ENCODE measurements around the gene SRRM2.

The SRRM2 gene

GRCh38 chr16:2791174-2791573 is 38.7 kb downstream of the SRRM2 start:
- no peak for DNase-seq

GRCh38 chr16:2792940-2793339 is 40.5 kb downstream of the SRRM2 start:
- DNase-seq, result no peak

DNA sequence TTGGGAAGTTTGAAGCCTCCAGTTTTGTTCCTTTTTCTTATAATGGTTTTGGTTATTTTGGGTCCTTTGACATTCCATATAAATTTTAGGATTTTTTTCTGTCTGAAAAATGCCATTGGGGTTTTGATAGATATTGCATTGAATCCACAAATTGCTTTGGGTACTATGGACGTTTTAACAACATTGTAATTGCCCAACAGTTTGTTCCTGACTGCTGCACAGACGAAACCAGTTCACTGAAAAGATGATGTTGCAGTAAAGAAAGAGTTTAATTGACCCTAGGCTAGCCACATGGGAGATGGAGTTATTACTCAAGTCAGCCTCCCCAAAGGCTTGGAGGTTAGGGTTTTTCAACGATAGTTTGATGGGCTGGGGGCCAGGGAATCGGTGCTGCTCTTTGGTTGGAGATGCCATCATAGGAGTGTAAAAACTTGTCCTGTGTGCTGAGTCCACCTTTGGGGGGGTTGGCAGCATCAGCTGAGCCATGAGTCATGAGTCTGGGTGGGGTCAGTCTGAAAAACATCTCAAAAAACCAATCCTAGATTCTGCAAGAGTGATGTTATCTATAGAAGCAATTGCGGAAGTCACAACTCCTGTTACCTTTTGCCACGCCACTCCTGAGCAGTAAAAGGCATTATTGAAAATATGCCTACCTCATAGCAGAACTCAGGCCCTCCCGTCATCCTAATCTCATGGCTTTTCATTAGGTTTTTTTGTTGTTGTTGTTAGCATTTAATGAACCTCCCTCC is 43.1 kb downstream of the SRRM2 start:
- no peak for DNase-seq

DNA sequence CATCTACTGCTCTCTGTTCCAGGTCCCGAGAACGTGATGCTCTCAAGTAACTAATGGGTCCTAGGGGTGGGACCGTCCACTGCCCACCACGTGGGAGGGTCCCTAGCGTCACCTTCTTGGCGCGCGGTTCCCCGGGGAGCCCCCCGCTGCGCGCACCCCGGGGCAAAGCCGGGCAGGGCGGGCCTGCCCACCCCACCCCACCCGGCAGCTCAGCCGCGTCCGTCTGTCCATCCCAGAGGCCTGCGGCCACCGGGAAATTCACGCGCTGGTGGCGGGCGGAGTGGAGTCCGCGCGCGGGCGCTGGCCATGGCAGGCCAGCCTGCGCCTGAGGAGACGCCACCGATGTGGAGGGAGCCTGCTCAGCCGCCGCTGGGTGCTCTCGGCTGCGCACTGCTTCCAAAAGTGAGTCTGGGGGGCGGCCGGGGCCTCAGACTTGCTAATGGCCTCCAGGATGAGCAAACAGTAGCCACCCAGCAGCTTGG is 46.3 kb downstream of the SRRM2 start:
- no peak for DNase-seq

DNA sequence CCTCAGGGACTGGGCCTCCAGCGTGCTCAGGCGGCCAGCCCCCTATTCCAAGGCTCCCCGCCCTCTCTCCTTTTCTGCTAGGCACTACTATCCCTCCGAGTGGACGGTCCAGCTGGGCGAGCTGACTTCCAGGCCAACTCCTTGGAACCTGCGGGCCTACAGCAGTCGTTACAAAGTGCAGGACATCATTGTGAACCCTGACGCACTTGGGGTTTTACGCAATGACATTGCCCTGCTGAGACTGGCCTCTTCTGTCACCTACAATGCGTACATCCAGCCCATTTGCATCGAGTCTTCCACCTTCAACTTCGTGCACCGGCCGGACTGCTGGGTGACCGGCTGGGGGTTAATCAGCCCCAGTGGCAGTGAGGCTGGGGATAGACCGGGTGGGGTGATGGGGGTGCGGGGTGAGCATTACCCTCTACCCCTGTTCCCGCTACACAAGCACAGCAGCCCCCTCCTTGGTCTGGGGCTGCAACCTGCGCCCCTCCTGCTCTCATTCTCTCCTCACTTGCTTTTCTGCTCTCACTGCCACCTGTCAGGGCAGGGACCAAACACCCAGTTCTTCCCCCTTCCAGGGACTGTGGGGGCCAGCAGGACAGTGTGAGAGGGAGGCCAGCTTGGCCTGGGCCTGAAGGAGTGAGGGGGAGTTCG is 46.9 kb downstream of the SRRM2 start:
- no peak for DNase-seq

GRCh38 chr16:2799859-2800226 is 47.4 kb downstream of the SRRM2 start:
- DNase-seq, result no peak

DNA sequence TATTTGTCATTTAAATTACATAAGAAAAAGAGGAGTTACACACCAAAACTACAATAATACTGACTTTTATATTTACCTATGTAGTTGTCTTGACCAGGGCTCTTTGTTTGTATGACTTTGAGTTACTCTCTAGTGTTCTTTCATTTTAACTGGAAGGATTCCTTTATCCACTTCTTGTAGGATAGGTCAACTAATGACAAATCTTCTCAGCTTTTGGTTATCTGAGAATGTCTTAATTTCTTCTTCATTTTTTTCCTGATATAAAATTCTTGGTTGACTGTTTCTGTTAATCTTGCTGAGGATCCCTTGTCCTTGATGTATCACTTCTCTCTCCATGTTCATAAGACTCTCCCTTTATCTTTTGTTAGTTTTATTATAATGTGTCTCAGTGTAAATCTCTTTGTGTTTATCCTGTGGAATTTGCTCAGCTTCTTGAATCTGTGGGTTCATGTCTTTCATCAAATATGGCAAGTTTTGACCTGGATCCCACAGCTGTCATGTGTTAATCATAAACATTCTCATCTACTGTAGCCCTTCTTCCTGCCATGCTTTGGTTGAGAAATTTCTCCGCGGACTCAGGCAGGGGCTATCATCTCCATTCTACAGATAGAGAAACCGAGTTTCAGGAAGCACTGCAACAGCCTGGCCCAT is 51.2 kb downstream of the SRRM2 start:
- DNase-seq, result no peak

- DNase-seq, result no peak
Observed at GRCh38 chr16:2804728-2805127, 52.3 kb downstream of the SRRM2 start.

GRCh38 chr16:2806286-2806685 is 53.8 kb downstream of the SRRM2 start:
- no peak for DNase-seq

DNA sequence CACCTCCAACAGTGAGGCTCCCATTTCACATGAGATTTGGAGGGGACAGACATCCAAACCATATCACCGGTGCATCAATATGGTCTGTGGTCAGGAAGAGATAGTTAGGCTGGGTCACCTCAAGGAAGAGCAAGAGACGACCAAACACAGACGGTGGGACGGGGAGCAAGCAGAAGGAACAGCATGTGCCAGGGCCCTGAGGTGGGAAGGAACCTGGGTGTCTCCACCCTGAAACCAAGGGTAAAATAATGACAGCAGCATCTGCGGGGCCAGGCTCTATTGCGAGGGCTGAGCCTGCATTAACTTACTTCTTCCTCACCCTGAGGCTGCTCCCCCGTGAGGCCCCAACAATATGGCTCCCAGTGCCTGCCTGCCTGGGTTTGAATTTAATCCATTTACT is 55.7 kb downstream of the SRRM2 start:
- no peak for DNase-seq

DNA sequence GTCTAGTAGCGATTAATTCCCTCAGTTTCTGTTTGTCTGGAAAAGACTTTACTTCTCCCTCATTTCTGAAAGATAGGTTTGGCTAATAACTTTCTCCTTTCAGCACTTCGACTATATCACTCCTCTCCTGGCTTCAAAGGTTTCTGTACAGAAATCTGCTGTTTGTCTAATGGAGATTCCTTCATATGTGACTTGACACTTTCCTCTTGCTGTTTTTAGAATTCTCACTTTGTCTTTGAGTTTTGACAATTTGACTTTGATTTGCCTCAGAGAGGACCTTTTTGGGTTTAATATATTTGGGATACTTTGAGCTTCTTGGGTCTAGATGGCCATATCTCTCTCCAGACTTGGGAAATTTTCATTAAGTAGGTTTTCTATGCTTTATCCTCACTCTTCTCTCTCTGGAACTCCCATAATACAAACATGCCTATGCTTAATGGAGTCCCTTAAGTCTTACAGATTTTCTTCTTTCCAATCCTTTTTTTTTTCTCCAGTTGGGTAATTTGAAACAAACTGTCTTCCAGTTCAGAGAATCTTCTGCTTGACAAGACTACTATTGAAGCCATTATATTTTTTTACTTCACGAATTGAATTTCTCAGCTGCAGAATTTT is 56.8 kb downstream of the SRRM2 start:
- DNase-seq, result no peak

DNA sequence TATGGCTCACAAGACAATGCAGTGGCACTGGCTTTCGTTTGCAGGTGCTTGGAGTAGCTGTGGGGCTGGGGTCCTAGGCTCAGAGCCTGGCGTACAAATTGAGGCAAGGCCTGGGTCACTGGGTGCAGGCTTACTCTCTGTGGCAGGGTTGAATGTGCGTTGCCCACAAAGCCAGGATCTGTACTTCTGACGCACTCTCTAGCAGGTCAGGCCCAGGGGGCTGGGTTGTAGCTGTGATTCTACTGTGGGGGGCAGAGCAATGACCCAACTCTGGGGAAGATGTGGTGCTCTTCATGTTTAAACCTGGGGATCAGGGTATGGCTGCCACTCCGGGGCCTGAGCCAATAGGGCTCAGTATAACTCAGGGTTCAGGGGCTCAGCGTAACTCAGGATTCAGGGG is 58.2 kb downstream of the SRRM2 start:
- no peak for DNase-seq

DNA sequence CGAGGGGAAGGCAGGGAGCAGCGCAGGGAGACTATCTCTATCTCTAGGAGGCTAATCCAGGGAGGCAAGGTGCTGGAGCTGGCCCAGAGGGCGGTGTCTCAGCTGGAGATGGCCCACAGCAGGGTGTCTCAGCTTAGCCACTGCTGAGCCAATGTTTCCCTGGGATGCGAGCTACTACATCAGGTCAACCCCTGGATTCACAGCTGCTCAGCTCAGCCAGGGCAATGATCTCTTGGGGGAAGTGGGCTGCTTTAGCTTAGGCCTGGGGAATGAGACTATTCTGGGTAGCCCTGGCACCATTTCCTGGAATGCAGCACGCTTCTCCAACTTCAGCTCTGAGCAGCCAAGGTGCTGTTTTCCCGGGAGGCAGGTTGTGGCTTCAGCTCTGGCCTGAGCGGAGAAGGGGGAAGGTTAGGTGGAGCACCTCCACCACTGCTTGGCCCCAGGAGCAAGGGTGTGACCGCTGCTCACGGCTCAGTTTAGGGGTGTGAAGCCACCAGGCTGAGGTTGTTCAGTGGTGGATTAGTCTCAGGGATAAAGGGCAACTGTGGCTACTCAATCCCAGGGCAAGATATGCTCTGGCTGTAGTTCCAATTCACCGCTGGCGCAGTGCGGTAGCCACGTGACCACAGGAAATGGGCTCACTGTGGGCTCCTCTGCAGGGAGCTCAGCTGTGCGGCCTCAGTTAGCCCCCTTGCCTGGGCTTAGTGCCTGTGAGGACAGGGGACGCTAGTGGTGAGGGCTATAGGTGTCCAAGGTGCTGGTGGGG is 59.4 kb downstream of the SRRM2 start:
- DNase-seq, result no peak

GRCh38 chr16:2813771-2814221 is 61.4 kb downstream of the SRRM2 start:
- DNase-seq, result no peak

GRCh38 chr16:2814551-2815298 is 62.3 kb downstream of the SRRM2 start:
- no peak for DNase-seq

DNA sequence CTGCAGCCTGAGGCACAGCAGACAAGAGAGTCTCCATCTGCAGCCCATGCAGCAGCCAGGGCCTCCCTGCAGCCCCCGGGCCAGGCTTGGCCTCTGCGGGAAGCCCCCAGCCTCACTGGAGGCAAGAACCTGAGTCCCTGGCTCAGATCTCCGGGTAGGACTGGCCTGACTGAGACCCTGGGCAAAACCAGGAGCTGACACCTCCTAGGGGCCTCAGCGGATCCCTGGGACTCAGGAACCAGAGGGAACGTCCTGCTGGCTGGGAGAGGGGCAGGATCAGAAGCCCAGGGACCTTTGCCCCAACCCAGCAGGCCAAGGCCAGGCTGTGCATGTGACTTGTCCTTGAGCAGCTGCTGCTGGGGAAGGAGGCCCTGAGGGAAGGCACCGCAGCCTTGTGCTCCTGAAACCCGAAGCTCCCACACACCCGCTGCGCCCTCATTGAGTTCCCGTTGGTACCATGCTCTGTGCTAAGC is 62.9 kb downstream of the SRRM2 start:
- no peak for DNase-seq

GRCh38 chr16:2816751-2817339 is 64.4 kb downstream of the SRRM2 start, which contains the start of gene PRSS21:
Gene PRSS21 (plus strand): TSS chr16:2817237. CDS start chr16:2817269, 32 bp downstream.
- DNase-seq, result no peak

DNA sequence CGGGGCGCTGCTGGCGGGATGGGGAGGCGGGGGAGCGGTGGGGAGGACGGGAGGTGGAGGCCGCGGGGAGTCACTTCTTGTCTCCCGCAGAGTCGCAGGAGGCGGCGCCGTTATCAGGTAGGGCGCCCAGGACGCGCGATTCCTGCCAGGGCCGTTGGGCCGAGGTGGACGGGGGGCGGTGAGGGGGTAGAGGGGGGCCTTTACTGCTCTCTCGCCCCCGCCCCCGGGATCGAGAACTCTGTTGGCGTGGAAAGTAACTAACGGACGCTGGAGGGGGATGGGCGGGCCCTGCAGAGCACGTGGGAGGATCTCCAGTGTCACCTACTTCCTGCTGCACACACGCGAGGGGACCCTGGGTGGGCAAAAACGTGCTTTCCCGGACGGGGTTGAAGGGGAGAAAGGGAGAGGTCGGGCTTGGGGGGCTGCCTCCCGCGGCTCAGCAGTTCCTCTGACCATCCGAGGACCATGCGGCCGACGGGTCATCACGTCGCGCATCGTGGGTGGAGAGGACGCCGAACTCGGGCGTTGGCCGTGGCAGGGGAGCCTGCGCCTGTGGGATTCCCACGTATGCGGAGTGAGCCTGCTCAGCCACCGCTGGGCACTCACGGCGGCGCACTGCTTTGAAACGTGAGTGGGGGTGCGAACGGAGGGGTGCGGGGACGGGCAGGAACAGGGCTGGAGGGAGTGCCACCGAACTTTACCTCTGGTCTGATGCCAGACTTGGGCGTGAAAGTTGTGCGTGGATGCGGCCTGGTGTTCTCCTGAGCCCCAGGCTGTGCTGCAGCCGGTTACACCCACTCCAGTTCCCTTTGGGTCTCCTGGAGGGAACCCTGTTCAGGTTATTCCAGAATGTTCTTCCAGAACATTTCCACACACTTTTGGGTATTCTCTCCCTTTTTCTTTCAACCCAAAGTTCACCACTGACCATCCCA is 65.2 kb downstream of the SRRM2 start:
- DNase-seq, result no peak

All from nucleus accumbens (tissue), 56 donors.